HG03045 (cell line): ENCODE measurements around the gene DES.

Experiments
- ATAC-seq: cut with Tn5 transposase; IDR thresholded peaks from one replicate; pipeline ENCODE4 v1.9.1; 2021; ENCODE audit warnings: mild to moderate bottlenecking, moderate library complexity; ENCODE audit not compliant: unreplicated experiment

Gene DES

GRCh38 chr2:219452361-219453317, 34.5 kb downstream of the DES start:
- ATAC-seq: no peak

- no peak for ATAC-seq
Observed at GRCh38 chr2:219453671-219454590, 35.8 kb downstream of the DES start.

- ATAC-seq: no peak
Observed at GRCh38 chr2:219455581-219455980, 37.4 kb downstream of the DES start.

GRCh38 chr2:219457784-219458369, 39.7 kb downstream of the DES start:
- ATAC-seq: no peak

- no peak for ATAC-seq
Observed at GRCh38 chr2:219458996-219459395, 40.8 kb downstream of the DES start.

GRCh38 chr2:219459460-219460311, 41.5 kb downstream of the DES start:
- ATAC-seq: peak; percentile 65

- ATAC-seq: no peak
Observed at GRCh38 chr2:219460424-219460926, 42.3 kb downstream of the DES start.

- no peak for ATAC-seq
Observed at GRCh38 chr2:219461047-219461514, 42.9 kb downstream of the DES start.

GRCh38 chr2:219461669-219462068, 43.5 kb downstream of the DES start:
- no peak for ATAC-seq

- ATAC-seq: no peak
Observed at GRCh38 chr2:219462349-219462748, 44.2 kb downstream of the DES start.

- ATAC-seq: no peak
Observed at GRCh38 chr2:219464286-219465032, 46.3 kb downstream of the DES start.

GRCh38 chr2:219465659-219466561, 47.7 kb downstream of the DES start:
- no peak for ATAC-seq

GRCh38 chr2:219466816-219467735, 48.9 kb downstream of the DES start:
- ATAC-seq: no peak

- no peak for ATAC-seq
Observed at GRCh38 chr2:219467736-219468075, 49.5 kb downstream of the DES start.

- no peak for ATAC-seq
Observed at GRCh38 chr2:219468410-219469185, 50.4 kb downstream of the DES start.

- no peak for ATAC-seq
Observed at GRCh38 chr2:219469186-219469724, 51.1 kb downstream of the DES start.
